MM.1S (cell line): ENCODE data around the gene TULP4.

Experiments
- DNase-seq: peaks from one replicate; pipeline ENCODE4 v3.0.0-alpha.2; 2015
- H2AFZ ChIP-seq: fragments of 300-600 bp; sonication (generic); 2 replicates; pipeline ENCODE4 v1.6.0; 2016; ENCODE audit warnings: antibody characterized with exemption, low read length
- H3F3A ChIP-seq: fragments of 300-600 bp; sonication (generic); 2 replicates; pipeline ENCODE4 v1.6.1; 2016; ENCODE audit warnings: mild to moderate bottlenecking, antibody characterized with exemption, low read length, moderate library complexity, mixed read lengths; ENCODE audit not compliant: insufficient read depth
- H3K27ac ChIP-seq: fragments of 300-600 bp; sonication (generic); 2 replicates; pipeline ENCODE4 v1.5.1; 2016; ENCODE audit warnings: mild to moderate bottlenecking, low read length
- H3K27me3 ChIP-seq: fragments of 300-600 bp; sonication (generic); replicated peaks from 2 replicates; pipeline ENCODE4 v1.6.0; 2016; ENCODE audit warnings: low read length; ENCODE audit not compliant: insufficient read depth
- H3K36me3 ChIP-seq: fragments of 300-600 bp; sonication (generic); replicated peaks from 2 replicates; pipeline ENCODE4 v1.6.1; 2016; ENCODE audit warnings: mild to moderate bottlenecking, low read length, mixed read lengths; ENCODE audit not compliant: insufficient read depth
- H3K4me1 ChIP-seq: fragments of 300-600 bp; sonication (generic); 2 replicates; pipeline ENCODE4 v1.6.1; 2016; ENCODE audit warnings: low read length, mixed read lengths
- H3K4me2 ChIP-seq: fragments of 300-600 bp; sonication (generic); 2 replicates; pipeline ENCODE4 v1.6.0; 2016; ENCODE audit warnings: low read depth, low read length
- H3K4me3 ChIP-seq: fragments of 300-600 bp; sonication (generic); 2 replicates; pipeline ENCODE4 v1.5.1; 2016; ENCODE audit warnings: low read length, mixed read lengths
- H3K79me2 ChIP-seq: fragments of 300-600 bp; sonication (generic); 2 replicates; pipeline ENCODE4 v1.6.1; 2016; ENCODE audit warnings: mixed run types, low read length, mixed read lengths
- H3K9ac ChIP-seq: fragments of 300-600 bp; sonication (generic); 2 replicates; pipeline ENCODE4 v1.6.1; 2016; ENCODE audit warnings: low read length, mixed read lengths
- H3K9me2 ChIP-seq: fragments of 300-600 bp; sonication (generic); replicated peaks from 2 replicates; pipeline ENCODE4 v1.6.1; 2016; ENCODE audit warnings: mild to moderate bottlenecking, low read length, mixed read lengths; ENCODE audit not compliant: insufficient read depth
- H3K9me3 ChIP-seq: fragments of 300-600 bp; sonication (generic); replicated peaks from 2 replicates; pipeline ENCODE4 v1.6.1; 2016; ENCODE audit warnings: mild to moderate bottlenecking, low read length, mixed read lengths; ENCODE audit not compliant: insufficient read depth
- H4K20me1 ChIP-seq: fragments of 300-600 bp; sonication (generic); 2 replicates; pipeline ENCODE4 v1.6.1; 2016; ENCODE audit warnings: mild to moderate bottlenecking, low read length, moderate library complexity, mixed read lengths; ENCODE audit not compliant: insufficient read depth
- CTCF ChIP-seq: fragments of 300-600 bp; sonication (generic); IDR thresholded peaks from 2 replicates; pipeline ENCODE4 v1.5.1; 2016; ENCODE audit warnings: antibody characterized with exemption, low read length, mixed read lengths
- EZH2 ChIP-seq: fragments of 300-600 bp; sonication (generic); optimal IDR thresholded peaks from 2 replicates; pipeline ENCODE3; 2017; ENCODE audit warnings: low read depth, mild to moderate bottlenecking, antibody characterized with exemption, low read length, mixed read lengths
- EZH2phosphoT487 ChIP-seq: fragments of 300-600 bp; sonication (generic); IDR thresholded peaks from 2 replicates; pipeline ENCODE4 v1.6.1; 2018; ENCODE audit warnings: antibody characterized with exemption, low read length

The TULP4 gene

GRCh38 chr6:158323561-158323958 is 11.3 kb downstream of the TULP4 start:
- Histone ChIP-seq H3K4me1 (0 out of 2 replicates have a peak, but pooled peaks cover 3% of the 10 kb centered on the region), H3F3A (no peaks in the 10 kb centered on the region), H3K4me3 (no peak overlapping the region), H3K9me3 (no peaks in the 10 kb centered on the region), H4K20me1 (no peaks in the 10 kb centered on the region), H3K27ac (no peak overlapping the region), H3K79me2 (no peaks in the 10 kb centered on the region), H3K4me2 (no peak overlapping the region), H3K9me2 (no peaks in the 10 kb centered on the region), H3K27me3 (no peaks in the 10 kb centered on the region), H3K9ac (no peak overlapping the region), H2AFZ (no peak overlapping the region), H3K36me3 (no peaks in the 10 kb centered on the region)
- TF ChIP-seq EZH2 (no peak), CTCF (no peak), EZH2phosphoT487 (no peak)
- DNase-seq: no peak

DNA sequence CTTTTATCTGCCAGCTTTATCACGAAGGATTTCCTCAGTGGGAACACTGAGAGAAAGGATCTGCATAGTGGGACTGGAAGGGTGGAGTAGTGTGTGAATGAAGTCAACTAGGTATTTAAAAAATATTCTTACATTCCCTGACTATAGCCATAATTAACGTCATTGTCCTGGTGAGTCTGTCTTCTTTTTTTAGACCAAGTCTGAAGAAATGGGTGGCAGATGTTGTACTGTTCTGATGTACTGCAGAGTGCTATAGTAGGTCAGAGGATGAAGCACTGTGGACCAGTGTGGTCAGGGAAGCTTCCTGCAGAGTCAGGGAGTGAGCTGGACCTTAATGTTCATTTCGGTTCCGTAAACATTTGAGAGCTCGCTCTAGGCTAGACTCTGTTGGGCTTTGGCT is 11.9 kb downstream of the TULP4 start:
- Histone ChIP-seq H3K9me3 (no peaks in the 10 kb centered on the region), H3K27me3 (no peaks in the 10 kb centered on the region), H3K4me2 (no peak overlapping the region), H3K4me3 (no peak overlapping the region), H3F3A (no peaks in the 10 kb centered on the region), H3K9me2 (no peaks in the 10 kb centered on the region), H3K27ac (no peak overlapping the region), H3K79me2 (no peaks in the 10 kb centered on the region), H2AFZ (no peak overlapping the region), H3K4me1 (0 out of 2 replicates have a peak, but pooled peaks cover 3% of the 10 kb centered on the region), H4K20me1 (no peaks in the 10 kb centered on the region), H3K9ac (no peak overlapping the region), H3K36me3 (no peaks in the 10 kb centered on the region)
- TF ChIP-seq EZH2 (no peak), CTCF (no peak), EZH2phosphoT487 (no peak)
- no peak for DNase-seq

DNA sequence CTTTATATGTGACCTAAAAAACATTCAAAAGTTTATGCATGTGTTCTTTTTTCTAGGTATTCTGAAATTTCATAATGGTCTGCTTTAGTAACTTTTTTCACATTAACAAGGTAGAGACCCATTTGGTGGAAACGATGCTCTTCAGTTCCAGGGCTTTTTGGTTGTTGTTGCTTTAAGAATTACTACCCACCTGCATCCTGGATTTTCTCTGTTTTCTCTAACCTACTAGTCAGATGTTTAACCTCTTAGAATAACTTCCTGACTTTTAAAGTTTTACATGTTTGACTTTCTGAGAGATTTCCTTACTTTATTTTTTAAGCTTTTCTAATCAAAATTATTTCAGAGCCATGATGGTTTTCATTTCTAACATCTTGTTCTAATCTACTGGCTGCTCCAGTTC is 14.9 kb downstream of the TULP4 start:
- Histone ChIP-seq H3K9me2 (no peaks in the 10 kb centered on the region), H3K4me3 (no peak overlapping the region), H3K36me3 (no peaks in the 10 kb centered on the region), H4K20me1 (no peaks in the 10 kb centered on the region), H2AFZ (no peak overlapping the region), H3K27me3 (no peaks in the 10 kb centered on the region), H3K27ac (no peak overlapping the region), H3K4me1 (0 out of 2 replicates have a peak, but pooled peaks cover 3% of the 10 kb centered on the region), H3K79me2 (no peaks in the 10 kb centered on the region), H3K9me3 (no peaks in the 10 kb centered on the region), H3K4me2 (no peak overlapping the region), H3K9ac (no peak overlapping the region), H3F3A (no peaks in the 10 kb centered on the region)
- TF ChIP-seq CTCF (no peak), EZH2 (no peak), EZH2phosphoT487 (no peak)
- DNase-seq: no peak
